ENCODE measurements around the gene HBM. TPM values are rescaled to one million over a fixed set of nuclear protein-coding genes. Genes with fewer than 3 reads are reported as not detected.
"Not testable (repeated sequence)": the region's sequence is repeated elsewhere in the genome, so short reads cannot be mapped to it uniquely, and the experiment has no call there.

The HBM gene
- total and polyA plus RNA-seq, 2 donors, result 25.3 TPM; not detected in 1

- WGBS, result 100% methylated on average over 1 of the region's 1 CpG
- Histone ChIP-seq H3K9me3 (ENCODE audit: control insufficient read depth in 2 of 2, insufficient read depth in 1 of 2, low read length in 1 of 2) (no peaks in the 10 kb centered on the region), H3K4me3 (ENCODE audit: low read length in 2 of 2) (no peak overlapping the region), H3K27me3 (ENCODE audit: control insufficient read depth in 2 of 2, insufficient read depth in 1 of 2, low read length in 1 of 2) (no peaks in the 10 kb centered on the region), H3K36me3 (ENCODE audit: control insufficient read depth in 2 of 2, insufficient read depth in 2 of 2, low read length in 1 of 2) (peaks cover 2 to 7% of the 10 kb centered on the region in 2 donors), H3K27ac (ENCODE audit: low read depth in 1 of 2, low read length in 1 of 2) (no peak overlapping the region), H3K4me1 (ENCODE audit: control insufficient read depth in 2 of 2, insufficient read depth in 2 of 2, low read length in 2 of 2) (no peaks in the 10 kb centered on the region)
- no peak for DNase-seq (ENCODE audit: low read depth in 6 of 9, low spot score in 9 of 9)
These were observed 43.4 kb upstream of the HBM start for GRCh38 chr16:122361-122760.

GRCh38 chr16:123558-124350 is 42.0 kb upstream of the HBM start:
- H3K27me3 ChIP-seq (ENCODE audit: control insufficient read depth in 2 of 2, insufficient read depth in 1 of 2, low read length in 1 of 2); H3K9me3 ChIP-seq (ENCODE audit: control insufficient read depth in 2 of 2, insufficient read depth in 1 of 2, low read length in 1 of 2); DNase-seq (ENCODE audit: low read depth in 6 of 9, low spot score in 9 of 9); H3K4me3 ChIP-seq (ENCODE audit: low read length in 2 of 2); H3K4me1 ChIP-seq (ENCODE audit: control insufficient read depth in 2 of 2, insufficient read depth in 2 of 2, low read length in 2 of 2); H3K36me3 ChIP-seq (ENCODE audit: control insufficient read depth in 2 of 2, insufficient read depth in 2 of 2, low read length in 1 of 2): not testable (repeated sequence)
- peak overlapping the region in 1 of 2 donors; percentile 32 for H3K27ac ChIP-seq (ENCODE audit: low read depth in 1 of 2, low read length in 1 of 2)
- 92% methylated on average over 19 of the region's 19 CpGs for WGBS

- 95% methylated on average over 3 of the region's 3 CpGs for WGBS
- DNase-seq (ENCODE audit: low read depth in 6 of 9, low spot score in 9 of 9), result no peak
- Histone ChIP-seq H3K27ac (ENCODE audit: low read depth in 1 of 2, low read length in 1 of 2) (no peak overlapping the region), H3K36me3 (ENCODE audit: control insufficient read depth in 2 of 2, insufficient read depth in 2 of 2, low read length in 1 of 2) (peaks cover 2 to 7% of the 10 kb centered on the region in 2 donors), H3K4me1 (ENCODE audit: control insufficient read depth in 2 of 2, insufficient read depth in 2 of 2, low read length in 2 of 2) (peaks cover 0 to 15% of the 10 kb centered on the region in 2 donors), H3K4me3 (ENCODE audit: low read length in 2 of 2) (no peak overlapping the region), H3K27me3 (ENCODE audit: control insufficient read depth in 2 of 2, insufficient read depth in 1 of 2, low read length in 1 of 2) (no peaks in the 10 kb centered on the region), H3K9me3 (ENCODE audit: control insufficient read depth in 2 of 2, insufficient read depth in 1 of 2, low read length in 1 of 2) (no peaks in the 10 kb centered on the region)
These were observed 40.8 kb upstream of the HBM start for GRCh38 chr16:125011-125410.

GRCh38 chr16:129075-129474 is 36.7 kb upstream of the HBM start:
- WGBS, result 66% methylated on average over 2 of the region's 2 CpGs
- DNase-seq (ENCODE audit: low read depth in 6 of 9, low spot score in 9 of 9), result peak in 3 of 9 donors; percentile 26 to 57 (median 27)

GRCh38 chr16:130533-131173 is 35.1 kb upstream of the HBM start:
- Histone ChIP-seq H3K27ac (ENCODE audit: low read depth in 1 of 2, low read length in 1 of 2) (no peak overlapping the region), H3K27me3 (ENCODE audit: control insufficient read depth in 2 of 2, insufficient read depth in 1 of 2, low read length in 1 of 2) (no peaks in the 10 kb centered on the region), H3K36me3 (ENCODE audit: control insufficient read depth in 2 of 2, insufficient read depth in 2 of 2, low read length in 1 of 2) (no peaks in the 10 kb centered on the region), H3K9me3 (ENCODE audit: control insufficient read depth in 2 of 2, insufficient read depth in 1 of 2, low read length in 1 of 2) (no peaks in the 10 kb centered on the region), H3K4me1 (ENCODE audit: control insufficient read depth in 2 of 2, insufficient read depth in 2 of 2, low read length in 2 of 2) (peaks cover 0 to 17% of the 10 kb centered on the region in 2 donors), H3K4me3 (ENCODE audit: low read length in 2 of 2) (no peak overlapping the region)
- no peak for DNase-seq (ENCODE audit: low read depth in 6 of 9, low spot score in 9 of 9)
- WGBS, result 98% methylated on average over 15 of the region's 15 CpGs

More at GRCh38 chr16:129075-129474, 36.7 kb upstream of the HBM start:
- Histone ChIP-seq H3K27me3 (ENCODE audit: control insufficient read depth in 2 of 2, insufficient read depth in 1 of 2, low read length in 1 of 2) (no peaks in the 10 kb centered on the region), H3K27ac (ENCODE audit: low read depth in 1 of 2, low read length in 1 of 2) (peak overlapping the region in 1 of 2 donors; percentile 50), H3K4me1 (ENCODE audit: control insufficient read depth in 2 of 2, insufficient read depth in 2 of 2, low read length in 2 of 2) (peaks cover 0 to 17% of the 10 kb centered on the region in 2 donors), H3K36me3 (ENCODE audit: control insufficient read depth in 2 of 2, insufficient read depth in 2 of 2, low read length in 1 of 2) (no peaks in the 10 kb centered on the region), H3K4me3 (ENCODE audit: low read length in 2 of 2) (no peak overlapping the region), H3K9me3 (ENCODE audit: control insufficient read depth in 2 of 2, insufficient read depth in 1 of 2, low read length in 1 of 2) (no peaks in the 10 kb centered on the region)

GRCh38 chr16:132120-132519 is 33.7 kb upstream of the HBM start:
- no peaks in the 10 kb centered on the region for H3K9me3 ChIP-seq (ENCODE audit: control insufficient read depth in 2 of 2, insufficient read depth in 1 of 2, low read length in 1 of 2)
- H3K27me3 ChIP-seq (ENCODE audit: control insufficient read depth in 2 of 2, insufficient read depth in 1 of 2, low read length in 1 of 2), result no peaks in the 10 kb centered on the region
- no peak overlapping the region for H3K4me3 ChIP-seq (ENCODE audit: low read length in 2 of 2)
- peaks cover 2 to 17% of the 10 kb centered on the region in 2 donors for H3K4me1 ChIP-seq (ENCODE audit: control insufficient read depth in 2 of 2, insufficient read depth in 2 of 2, low read length in 2 of 2)
- no peak overlapping the region for H3K27ac ChIP-seq (ENCODE audit: low read depth in 1 of 2, low read length in 1 of 2)
- no peak for DNase-seq (ENCODE audit: low read depth in 6 of 9, low spot score in 9 of 9)
- H3K36me3 ChIP-seq (ENCODE audit: control insufficient read depth in 2 of 2, insufficient read depth in 2 of 2, low read length in 1 of 2), result no peaks in the 10 kb centered on the region
- 98% methylated on average over 7 of the region's 7 CpGs for WGBS

GRCh38 chr16:133716-134115 is 32.1 kb upstream of the HBM start:
- H3K4me3 ChIP-seq (ENCODE audit: low read length in 2 of 2), result no peak overlapping the region
- H3K27me3 ChIP-seq (ENCODE audit: control insufficient read depth in 2 of 2, insufficient read depth in 1 of 2, low read length in 1 of 2), result no peaks in the 10 kb centered on the region
- no peak for DNase-seq (ENCODE audit: low read depth in 6 of 9, low spot score in 9 of 9)
- 98% methylated on average over 2 of the region's 2 CpGs for WGBS
- H3K4me1 ChIP-seq (ENCODE audit: control insufficient read depth in 2 of 2, insufficient read depth in 2 of 2, low read length in 2 of 2), result peaks cover 7 to 22% of the 10 kb centered on the region in 2 donors
- no peaks in the 10 kb centered on the region for H3K36me3 ChIP-seq (ENCODE audit: control insufficient read depth in 2 of 2, insufficient read depth in 2 of 2, low read length in 1 of 2)
- H3K9me3 ChIP-seq (ENCODE audit: control insufficient read depth in 2 of 2, insufficient read depth in 1 of 2, low read length in 1 of 2), result no peaks in the 10 kb centered on the region
- no peak overlapping the region for H3K27ac ChIP-seq (ENCODE audit: low read depth in 1 of 2, low read length in 1 of 2)

GRCh38 chr16:138049-138417 is 27.7 kb upstream of the HBM start:
- DNase-seq (ENCODE audit: low read depth in 6 of 9, low spot score in 9 of 9), result peak in 3 of 9 donors; percentile 18 to 46 (median 21)
- Histone ChIP-seq H3K36me3 (ENCODE audit: control insufficient read depth in 2 of 2, insufficient read depth in 2 of 2, low read length in 1 of 2) (no peaks in the 10 kb centered on the region), H3K9me3 (ENCODE audit: control insufficient read depth in 2 of 2, insufficient read depth in 1 of 2, low read length in 1 of 2) (no peaks in the 10 kb centered on the region), H3K4me1 (ENCODE audit: control insufficient read depth in 2 of 2, insufficient read depth in 2 of 2, low read length in 2 of 2) (peaks cover 7 to 11% of the 10 kb centered on the region in 2 donors), H3K27ac (ENCODE audit: low read depth in 1 of 2, low read length in 1 of 2) (peak overlapping the region; percentile 58 to 81), H3K4me3 (ENCODE audit: low read length in 2 of 2) (peak overlapping the region; percentile 55 to 65), H3K27me3 (ENCODE audit: control insufficient read depth in 2 of 2, insufficient read depth in 1 of 2, low read length in 1 of 2) (peaks cover 2 to 6% of the 10 kb centered on the region in 2 donors)
- 1% methylated on average over 30 of the region's 30 CpGs for WGBS

GRCh38 chr16:140175-140857 is 25.5 kb upstream of the HBM start:
- no peaks in the 10 kb centered on the region for H3K36me3 ChIP-seq (ENCODE audit: control insufficient read depth in 2 of 2, insufficient read depth in 2 of 2, low read length in 1 of 2)
- H3K4me1 ChIP-seq (ENCODE audit: control insufficient read depth in 2 of 2, insufficient read depth in 2 of 2, low read length in 2 of 2), result peaks cover 7 to 11% of the 10 kb centered on the region in 2 donors
- no peak overlapping the region for H3K27ac ChIP-seq (ENCODE audit: low read depth in 1 of 2, low read length in 1 of 2)
- no peak overlapping the region for H3K4me3 ChIP-seq (ENCODE audit: low read length in 2 of 2)
- peaks cover 2 to 16% of the 10 kb centered on the region in 2 donors for H3K27me3 ChIP-seq (ENCODE audit: control insufficient read depth in 2 of 2, insufficient read depth in 1 of 2, low read length in 1 of 2)
- H3K9me3 ChIP-seq (ENCODE audit: control insufficient read depth in 2 of 2, insufficient read depth in 1 of 2, low read length in 1 of 2), result no peaks in the 10 kb centered on the region
- DNase-seq (ENCODE audit: low read depth in 6 of 9, low spot score in 9 of 9), result no peak
- WGBS, result 86% methylated on average over 10 of the region's 10 CpGs
